H1 (cell line): Measurements from ENCODE around the gene FXYD3. TPM values are rescaled to one million over a fixed set of nuclear protein-coding genes. Genes with fewer than 3 reads are reported as not detected.

Experiments
- CTCF ChIA-PET: fragments of 300-600 bp; sonication (Branson Sonifier 250); formaldehyde crosslinking; loops from one replicate; lab custom pipeline; 2021; ENCODE audit not compliant: partially characterized antibody; lab: Charles Lee
- POLR2A ChIA-PET: fragments of 300-600 bp; sonication (Branson Sonifier 250); formaldehyde crosslinking; loops from one replicate; lab custom pipeline; 2021; ENCODE audit warnings: inconsistent platforms; ENCODE audit not compliant: partially characterized antibody; lab: Charles Lee
- DNase-seq, 2 experiments: peaks; one replicate each; pipeline versions ENCODE4 v3.0.0 to v3.0.0-alpha.2; 2010 to 2022; ENCODE audit warnings: low spot score in 2 of 2, low read depth in 1 of 2, mixed read lengths in 1 of 2
- FAIRE-seq: peaks from 2 replicates; lab custom pipeline; 2011; peaks lifted over from hg19 to GRCh38; lab: Jason Lieb, UNC
- H2AFZ ChIP-seq: 2 replicates; pipeline ENCODE4 v1.8.1; 2012; ENCODE audit warnings: low read length, inconsistent platforms
- H2AK5ac ChIP-seq: 2 replicates; pipeline ENCODE4 v1.6.1; 2013; ENCODE audit warnings: low read depth, low read length
- H2BK120ac ChIP-seq: replicated peaks from 2 replicates; pipeline ENCODE3; 2013; ENCODE audit warnings: low read depth, low read length, inconsistent platforms
- H2BK12ac ChIP-seq: 2 replicates; pipeline ENCODE4 v1.6.1; 2013; ENCODE audit warnings: low read depth, low read length
- H2BK15ac ChIP-seq: 2 replicates; pipeline ENCODE4 v1.6.1; 2013; ENCODE audit warnings: low read length
- H2BK20ac ChIP-seq: 2 replicates; pipeline ENCODE4 v1.6.1; 2013; ENCODE audit warnings: low read length
- H2BK5ac ChIP-seq: 2 replicates; pipeline ENCODE4 v1.6.1; 2013; ENCODE audit warnings: low read depth, low read length
- H3K14ac ChIP-seq: 2 replicates; pipeline ENCODE4 v1.6.1; 2013; ENCODE audit warnings: inconsistent platforms; ENCODE audit not compliant: insufficient read length
- H3K18ac ChIP-seq: 2 replicates; pipeline ENCODE4 v1.6.1; 2013; ENCODE audit warnings: low read length; ENCODE audit errors: extremely low read depth
- H3K23ac ChIP-seq: 2 replicates; pipeline ENCODE4 v1.6.1; 2013; ENCODE audit warnings: inconsistent platforms; ENCODE audit not compliant: insufficient read length
- H3K23me2 ChIP-seq: 2 replicates; pipeline ENCODE4 v1.6.1; 2013; ENCODE audit warnings: low read depth, low read length
- H3K27ac ChIP-seq: 2 replicates; pipeline ENCODE4 v1.6.1; 2011; ENCODE audit warnings: low read depth, low read length, inconsistent platforms
- H3K27me3 ChIP-seq, 4 experiments: replicated peaks in 1 of 4; 1 replicate in 1 of 4; 2 replicates in 3 of 4; pipeline versions ENCODE4 v1.6.1 to v1.8.1; 2011 to 2013; ENCODE audit warnings: low read length in 3 of 4, mild to moderate bottlenecking in 3 of 4, inconsistent platforms in 2 of 4, mixed read lengths in 2 of 4, moderate library complexity in 1 of 4; ENCODE audit not compliant: control insufficient read depth in 3 of 4, insufficient read depth in 3 of 4; ENCODE audit errors: extremely low read depth in 1 of 4
- H3K36me3 ChIP-seq, 4 experiments: 2 replicates each; pipeline versions ENCODE4 v1.6.1 to v1.8.1; 2011 to 2013; ENCODE audit warnings: mild to moderate bottlenecking in 4 of 4, low read length in 3 of 4, moderate library complexity in 2 of 4, control low read depth in 1 of 4, inconsistent platforms in 1 of 4; ENCODE audit not compliant: insufficient read depth in 4 of 4, control insufficient read depth in 2 of 4
- H3K4ac ChIP-seq: replicated peaks from 2 replicates; pipeline ENCODE3; 2013; ENCODE audit warnings: low read length, low read depth, mixed read lengths, inconsistent platforms; ENCODE audit not compliant: insufficient read length
- H3K4me1 ChIP-seq, 4 experiments: replicated peaks in 1 of 4; 1 replicate in 1 of 4; 2 replicates in 3 of 4; pipeline versions ENCODE4 v1.6.1 to v1.8.1; 2011 to 2013; ENCODE audit warnings: low read length in 3 of 4, inconsistent platforms in 2 of 4, mixed read lengths in 1 of 4; ENCODE audit not compliant: insufficient read depth in 4 of 4, control insufficient read depth in 3 of 4
- H3K4me2 ChIP-seq, 2 experiments: 2 replicates each; pipeline versions ENCODE4 v1.6.1 to v1.8.1; 2011 to 2013; ENCODE audit warnings: low read depth in 2 of 2, low read length in 2 of 2, control low read depth in 1 of 2, inconsistent platforms in 1 of 2, mild to moderate bottlenecking in 1 of 2; ENCODE audit not compliant: insufficient read depth in 1 of 2
- H3K4me3 ChIP-seq, 4 experiments: fragments of 200-600, 300-600 bp in 1 of 4; sonication (generic), shearing (Covaris generic), sonication (Bioruptor Twin) in 1 of 4; 2 replicates each; pipeline versions ENCODE4 v1.5.1 to v1.8.1; 2011 to 2016; ENCODE audit warnings: low read length in 4 of 4, low read depth in 3 of 4, control low read depth in 2 of 4, inconsistent platforms in 2 of 4, mild to moderate bottlenecking in 2 of 4, mixed read lengths in 1 of 4, moderate library complexity in 1 of 4; ENCODE audit not compliant: insufficient read depth in 2 of 4; ENCODE audit errors: extremely low read depth in 1 of 4
- H3K56ac ChIP-seq: replicated peaks from 2 replicates; pipeline ENCODE3; 2013; ENCODE audit warnings: low read depth, mild to moderate bottlenecking, mixed read lengths, low read length, inconsistent platforms; ENCODE audit not compliant: insufficient read length
- H3K79me1 ChIP-seq: 2 replicates; pipeline ENCODE4 v1.6.1; 2013; ENCODE audit warnings: low read depth, low read length, control low read depth
- H3K79me2 ChIP-seq, 2 experiments: 2 replicates each; pipeline versions ENCODE4 v1.6.1 to v1.8.1; 2012 to 2013; ENCODE audit warnings: low read length in 2 of 2, mild to moderate bottlenecking in 2 of 2, inconsistent platforms in 1 of 2; ENCODE audit not compliant: insufficient read depth in 2 of 2, control insufficient read depth in 1 of 2
- H3K9ac ChIP-seq, 4 experiments: replicated peaks in 1 of 4; 1 replicate in 1 of 4; 2 replicates in 3 of 4; pipeline versions ENCODE4 v1.6.1 to v1.8.1; 2011 to 2013; ENCODE audit warnings: low read depth in 3 of 4, low read length in 3 of 4, control low read depth in 2 of 4, mild to moderate bottlenecking in 2 of 4, moderate library complexity in 2 of 4, inconsistent platforms in 1 of 4; ENCODE audit errors: extremely low read depth in 1 of 4
- H3K9me3 ChIP-seq, 2 experiments: 2 replicates each; pipeline versions ENCODE4 v1.6.1 to v1.8.1; 2012 to 2013; ENCODE audit warnings: mild to moderate bottlenecking in 2 of 2, moderate library complexity in 2 of 2, control low read depth in 1 of 2, inconsistent platforms in 1 of 2, low read depth in 1 of 2, low read length in 1 of 2, mixed read lengths in 1 of 2; ENCODE audit not compliant: insufficient read depth in 2 of 2
- H4K20me1 ChIP-seq, 2 experiments: replicated peaks in 1 of 2; 2 replicates each; pipeline versions ENCODE3 to v1.8.1; 2011 to 2013; ENCODE audit warnings: inconsistent platforms in 2 of 2, low read length in 2 of 2, mild to moderate bottlenecking in 1 of 2; ENCODE audit not compliant: insufficient read depth in 2 of 2, control insufficient read depth in 1 of 2
- H4K5ac ChIP-seq: 2 replicates; pipeline ENCODE4 v1.6.1; 2013; ENCODE audit warnings: low read length, low read depth, mixed read lengths, inconsistent platforms; ENCODE audit not compliant: insufficient read length
- H4K8ac ChIP-seq: 2 replicates; pipeline ENCODE4 v1.8.0; 2013; ENCODE audit warnings: mild to moderate bottlenecking, moderate library complexity, low read length, inconsistent platforms; ENCODE audit not compliant: insufficient read depth; ENCODE audit errors: extremely low read depth
- H4K91ac ChIP-seq: replicated peaks from 2 replicates; pipeline ENCODE3; 2013; ENCODE audit warnings: low read length, mixed read lengths, inconsistent platforms; ENCODE audit not compliant: insufficient read length
- BACH1 ChIP-seq: IDR thresholded peaks from 2 replicates; pipeline ENCODE4 v1.6.1; 2012; ENCODE audit warnings: low read length, improper control_type of control experiment
- CHD1 ChIP-seq: IDR thresholded peaks from 2 replicates; pipeline ENCODE4 v1.6.1; 2012; ENCODE audit warnings: low read depth, low read length, improper control_type of control experiment
- CHD2 ChIP-seq: IDR thresholded peaks from 2 replicates; pipeline ENCODE4 v1.6.1; 2012; ENCODE audit warnings: low read length, improper control_type of control experiment
- EGR1 ChIP-seq: IDR thresholded peaks from 2 replicates; pipeline ENCODE4 v1.6.1; 2011; ENCODE audit warnings: low read depth, low read length, borderline replicate concordance
- KDM4A ChIP-seq: IDR thresholded peaks from one replicate; pipeline ENCODE4 v1.7.1; 2012; ENCODE audit warnings: low read depth, mild to moderate bottlenecking, moderate library complexity, low read length, inconsistent platforms; ENCODE audit not compliant: severe bottlenecking
- MAX ChIP-seq: IDR thresholded peaks from 2 replicates; pipeline ENCODE4 v1.6.1; 2012; ENCODE audit warnings: inconsistent platforms
- RXRA ChIP-seq: IDR thresholded peaks from 2 replicates; pipeline ENCODE4 v1.6.1; 2011; ENCODE audit warnings: low read depth, mild to moderate bottlenecking, low read length, moderate library complexity; ENCODE audit not compliant: insufficient read depth
- SIN3A ChIP-seq, 2 experiments: IDR thresholded peaks in 1 of 2; conservative IDR thresholded peaks in 1 of 2; 2 replicates each; pipeline ENCODE4 v1.6.1; 2011 to 2012; ENCODE audit warnings: low read length in 2 of 2, improper control_type of control experiment in 1 of 2, low read depth in 1 of 2, mild to moderate bottlenecking in 1 of 2
- SP2 ChIP-seq: IDR thresholded peaks from 2 replicates; pipeline ENCODE4 v1.6.1; 2012; ENCODE audit warnings: mild to moderate bottlenecking, low read length, inconsistent platforms
- USF2 ChIP-seq: IDR thresholded peaks from 2 replicates; pipeline ENCODE4 v1.6.1; 2011; ENCODE audit warnings: low read length, improper control_type of control experiment
- WGBS, 2 experiments: shearing (Covaris generic) in 1 of 2; methylation state at CpG; one replicate each; pipeline versions ENCODE4 v1.1.6 to v1.1.7; 2013 to 2015; ENCODE audit warnings: low lambda C conversion rate in 2 of 2, mixed read lengths in 2 of 2, inconsistent platforms in 1 of 2, low coverage in 1 of 2, missing lambda C conversion rate in 1 of 2; ENCODE audit not compliant: insufficient replicate concordance in 2 of 2, insufficient coverage in 1 of 2, insufficient read length in 1 of 2; ENCODE audit errors: extremely low coverage in 1 of 2, missing lambda C conversion rate in 1 of 2; 5-methylcytosine and 5-hydroxymethylcytosine counted together
- polyA plus RNA-seq, 7 experiments: library from polyadenylated mRNA; depleted of rRNA in 3 of 7; stranded (reverse) in 5 of 7; unstranded in 2 of 7; fragments of >200 nt in 5 of 7; fragments of 200-250 nt in 2 of 7; gene quantifications; 1 replicate in 5 of 7; 2 replicates in 1 of 7; 4 replicates in 1 of 7; pipeline versions ENCODE4 v1.2.1 to v1.2.3, GENCODE V29; 2011 to 2013; ENCODE audit warnings: missing spikeins in 2 of 7, mixed read lengths in 2 of 7
- total RNA-seq: library from RNA; stranded (reverse); fragmentation: NEBNext Ultra II Directional; extraction: Animal tissue kit (Norgen Biotek cat#: 25700); gene quantifications from 2 replicates; pipeline ENCODE4 v1.2.1, GENCODE V29; 2021

Gene FXYD3
- total and polyA plus RNA-seq, 2 of the 8 experiments (the other 6 are each of a cell fraction or from before 2014, with no cell fraction given), result 0.33 TPM; not detected in 1

GRCh38 chr19:35155981-35156672 is 40.5 kb downstream of the FXYD3 start:
- Histone ChIP-seq H3K18ac (no peak overlapping the region), H3K23ac (no peak overlapping the region), H2BK15ac (no peak overlapping the region), H2BK120ac (no peak overlapping the region), H4K20me1 (peaks cover 1 to 5% of the 10 kb centered on the region in 2 experiments), H2AK5ac (no peak overlapping the region), H3K56ac (no peak overlapping the region), H2AFZ (no peak overlapping the region), H2BK20ac (no peak overlapping the region), H3K79me1 (peaks cover 6% of the 10 kb centered on the region), H3K9ac (no peak overlapping the region), H4K91ac (no peak overlapping the region), H3K14ac (no peak overlapping the region), H3K4me2 (peak overlapping the region; percentile 82 to 91), H2BK5ac (no peak overlapping the region), H3K4ac (no peak overlapping the region), H4K8ac (no peak overlapping the region; the same call in 1 of the 2 replicates), H3K27me3 (peaks cover 0 to 5% (median 3%) of the 10 kb centered on the region in 4 experiments; a peak in 3 of 7 replicates), H3K23me2 (peaks cover 9% of the 10 kb centered on the region; the same call in 1 of the 2 replicates), H3K4me3 (peak overlapping the region in 2 of 4 experiments; percentile 71 to 76; a peak in 2 of 8 replicates), H3K79me2 (peaks cover 0 to 11% of the 10 kb centered on the region in 2 experiments; a peak in 1 of 4 replicates), H3K4me1 (peaks cover 4 to 20% (median 16%) of the 10 kb centered on the region in 4 experiments), H3K9me3 (no peaks in the 10 kb centered on the region), H3K27ac (no peak overlapping the region), H4K5ac (no peak overlapping the region), H2BK12ac (no peak overlapping the region), H3K36me3 (peaks cover 2 to 32% (median 13%) of the 10 kb centered on the region in 4 experiments; a peak in 6 of 8 replicates)
- WGBS, 2 experiments, result 91% methylated on average over 6 of the region's 6 CpGs; no CpG with 5 or more reads in 1 of the 2 experiments
- CTCF ChIA-PET, result interaction anchor here (2.5 kb wide), 1 partner anchor 14 kb away, joined by 15 read pairs; the partner anchor contains the start of gene FXYD7
- POLR2A ChIA-PET, result interaction anchor here (1.2 to 5.6 kb wide), 3 partner anchors 13 to 44 kb away, joined by 3 to 67 read pairs (median 8); partner anchors contain the start of gene FXYD7
- no peak for FAIRE-seq
- DNase-seq, result no peak
- TF ChIP-seq MAX (no peak), KDM4A (no peak), RXRA (no peak), CHD1 (no peak), CHD2 (no peak), SP2 (no peak), EGR1 (no peak), USF2 (no peak), BACH1 (no peak), SIN3A (conservative IDR thresholded peaks at IDR 0.05 in 1 of 2, IDR thresholded peaks at IDR 0.05 in 1 of 2; ENCODE audit: low read depth in 1 of 2, low read length in 2 of 2) (no peak)
